H9 (cell line): ENCODE data around the gene SMARCC2. TPM values are rescaled to one million over a fixed set of nuclear protein-coding genes. Genes with fewer than 3 reads are reported as not detected.

ENCODE experiments used
- DNase-seq: peaks from one replicate; pipeline ENCODE4 v3.0.0-alpha.2; 2017
- H2AFZ ChIP-seq: one replicate; pipeline ENCODE4 v1.6.1; 2013; ENCODE audit warnings: mild to moderate bottlenecking, low read length, control low read depth, moderate library complexity
- H2AK5ac ChIP-seq: 2 replicates; pipeline ENCODE4 v1.6.1; 2013; ENCODE audit warnings: low read length, control low read depth, mixed read lengths; ENCODE audit not compliant: insufficient read length
- H2BK120ac ChIP-seq: one replicate; pipeline ENCODE4 v1.6.1; 2013; ENCODE audit warnings: low read depth, mild to moderate bottlenecking, low read length, control low read depth, inconsistent platforms; ENCODE audit not compliant: poor library complexity, severe bottlenecking
- H2BK12ac ChIP-seq: 2 replicates; pipeline ENCODE4 v1.6.1; 2013; ENCODE audit warnings: low read length, control low read depth, mixed read lengths, low read depth; ENCODE audit not compliant: insufficient read length
- H2BK15ac ChIP-seq: 2 replicates; pipeline ENCODE4 v1.6.1; 2013; ENCODE audit warnings: low read depth, low read length, control low read depth
- H2BK20ac ChIP-seq: one replicate; pipeline ENCODE4 v1.6.1; 2013; ENCODE audit warnings: low read depth, mild to moderate bottlenecking, low read length, control low read depth, inconsistent platforms; ENCODE audit not compliant: poor library complexity, severe bottlenecking
- H2BK5ac ChIP-seq: 2 replicates; pipeline ENCODE4 v1.6.1; 2013; ENCODE audit warnings: low read length, control low read depth, mixed read lengths; ENCODE audit not compliant: insufficient read length
- H3K14ac ChIP-seq: 2 replicates; pipeline ENCODE4 v1.6.1; 2013; ENCODE audit warnings: low read length, control low read depth; ENCODE audit not compliant: insufficient read depth
- H3K18ac ChIP-seq: 2 replicates; pipeline ENCODE4 v1.6.1; 2013; ENCODE audit warnings: low read depth, mild to moderate bottlenecking, mixed read lengths, low read length, control low read depth; ENCODE audit not compliant: insufficient read length
- H3K23ac ChIP-seq: 2 replicates; pipeline ENCODE4 v1.6.1; 2013; ENCODE audit warnings: low read length, control low read depth, mixed read lengths, low read depth; ENCODE audit not compliant: insufficient read length
- H3K23me2 ChIP-seq: 2 replicates; pipeline ENCODE4 v1.6.1; 2013; ENCODE audit warnings: low read depth, mild to moderate bottlenecking, mixed read lengths, low read length, control low read depth; ENCODE audit not compliant: insufficient read length, poor library complexity, severe bottlenecking
- H3K27ac ChIP-seq: 2 replicates; pipeline ENCODE4 v1.5.1; 2013; ENCODE audit warnings: low read length, control low read depth, mixed read lengths, low read depth; ENCODE audit not compliant: insufficient read length
- H3K27me3 ChIP-seq: 2 replicates; pipeline ENCODE4 v1.6.1; 2013; ENCODE audit warnings: low read length, control low read depth, inconsistent platforms; ENCODE audit not compliant: insufficient read depth
- H3K4ac ChIP-seq: 2 replicates; pipeline ENCODE4 v1.6.1; 2013; ENCODE audit warnings: low read depth, mild to moderate bottlenecking, control low read depth, inconsistent platforms, low read length, moderate library complexity
- H3K4me1 ChIP-seq: 2 replicates; pipeline ENCODE4 v1.6.1; 2013; ENCODE audit warnings: low read length, control low read depth, inconsistent platforms; ENCODE audit not compliant: insufficient read depth
- H3K4me2 ChIP-seq: 2 replicates; pipeline ENCODE4 v1.6.1; 2013; ENCODE audit warnings: low read length, control low read depth, mixed read lengths; ENCODE audit not compliant: insufficient read length, insufficient read depth
- H3K56ac ChIP-seq: 2 replicates; pipeline ENCODE4 v1.6.1; 2013; ENCODE audit warnings: low read depth, mild to moderate bottlenecking, mixed read lengths, low read length, control low read depth; ENCODE audit not compliant: insufficient read length
- H3K79me1 ChIP-seq: 2 replicates; pipeline ENCODE4 v1.6.1; 2013; ENCODE audit warnings: low read depth, mild to moderate bottlenecking, moderate library complexity, low read length, control low read depth, inconsistent platforms; ENCODE audit not compliant: insufficient read depth, poor library complexity, severe bottlenecking
- H3K79me2 ChIP-seq: 2 replicates; pipeline ENCODE4 v1.6.1; 2013; ENCODE audit warnings: low read length, control low read depth, inconsistent platforms; ENCODE audit not compliant: insufficient read depth
- H3K9ac ChIP-seq: 2 replicates; pipeline ENCODE4 v1.6.1; 2013; ENCODE audit warnings: low read length, control low read depth, mixed read lengths; ENCODE audit not compliant: insufficient read length; ENCODE audit errors: extremely low read depth
- H3K9me3 ChIP-seq: one replicate; pipeline ENCODE4 v1.6.1; 2013; ENCODE audit warnings: low read depth, low read length, inconsistent platforms; ENCODE audit not compliant: control insufficient read depth
- H3T11ph ChIP-seq: one replicate; pipeline ENCODE4 v1.6.1; 2013; ENCODE audit warnings: mild to moderate bottlenecking, low read length, control low read depth, inconsistent platforms
- H4K20me1 ChIP-seq: one replicate; pipeline ENCODE4 v1.6.1; 2013; ENCODE audit not compliant: control insufficient read depth, insufficient read length, insufficient read depth
- H4K5ac ChIP-seq: 2 replicates; pipeline ENCODE4 v1.6.1; 2013; ENCODE audit warnings: low read depth, mild to moderate bottlenecking, mixed read lengths, low read length, control low read depth; ENCODE audit not compliant: insufficient read length
- H4K8ac ChIP-seq: replicated peaks from 2 replicates; pipeline ENCODE4 v1.6.1; 2013; ENCODE audit warnings: low read length, control low read depth, mixed read lengths, low read depth; ENCODE audit not compliant: insufficient read length
- H4K91ac ChIP-seq: 2 replicates; pipeline ENCODE4 v1.6.1; 2013; ENCODE audit warnings: low read depth, mild to moderate bottlenecking, moderate library complexity, mixed read lengths, low read length, control low read depth; ENCODE audit not compliant: insufficient read length
- H3K27ac Mint-ChIP-seq, 3 experiments: 2 replicates in 2 of 3; 3 replicates in 1 of 3; pipeline ENCODE4 v1.8.0; 2020 to 2021; ENCODE audit warnings: mixed read lengths in 3 of 3, mild to moderate bottlenecking in 1 of 3, moderate library complexity in 1 of 3
- H3K27me3 Mint-ChIP-seq: 2 replicates; pipeline ENCODE4 v1.8.0; 2021; ENCODE audit warnings: low read depth, mild to moderate bottlenecking, moderate library complexity, mixed read lengths
- H3K36me3 Mint-ChIP-seq, 3 experiments: 2 replicates in 2 of 3; 3 replicates in 1 of 3; pipeline ENCODE4 v1.8.0; 2020 to 2021; ENCODE audit warnings: low read depth in 3 of 3, mixed read lengths in 3 of 3; ENCODE audit not compliant: insufficient read depth in 1 of 3
- H3K4me1 Mint-ChIP-seq, 2 experiments: 2 replicates each; pipeline ENCODE4 v1.8.0; 2020; ENCODE audit warnings: mixed read lengths in 2 of 2
- H3K4me3 Mint-ChIP-seq, 2 experiments: 2 replicates in 1 of 2; 3 replicates in 1 of 2; pipeline ENCODE4 v1.8.0; 2020 to 2021; ENCODE audit warnings: mild to moderate bottlenecking in 2 of 2, mixed read lengths in 2 of 2, moderate library complexity in 1 of 2
- H3K9me3 Mint-ChIP-seq, 2 experiments: 2 replicates in 1 of 2; 3 replicates in 1 of 2; pipeline ENCODE4 v1.8.0; 2020; ENCODE audit warnings: mild to moderate bottlenecking in 2 of 2, mixed read lengths in 2 of 2, moderate library complexity in 1 of 2
- WGBS: extraction: QIAGEN DNeasy Blood & Tissue Kit; methylation state at CpG from one replicate; pipeline ENCODE4 v1.1.7; 2013; ENCODE audit warnings: missing lambda C conversion rate, low lambda C conversion rate, mixed read lengths; ENCODE audit not compliant: insufficient read length; ENCODE audit errors: extremely low coverage; 5-methylcytosine and 5-hydroxymethylcytosine counted together
- total RNA-seq: library from RNA; stranded (reverse); gene quantifications from 2 replicates; pipeline ENCODE4 v1.2.1, GENCODE V29; 2021
- TF ChIP-seq, protein P1 (sequence below): fragments of 200-600 bp; sonication (generic); conservative IDR thresholded peaks from 3 replicates; pipeline ENCODE4 v1.8.0; 2021; ENCODE audit warnings: antibody characterized with exemption, mild to moderate bottlenecking

SMARCC2 gene
- total RNA-seq, 1 experiment from 2014 or later = 86.9 TPM

DNA sequence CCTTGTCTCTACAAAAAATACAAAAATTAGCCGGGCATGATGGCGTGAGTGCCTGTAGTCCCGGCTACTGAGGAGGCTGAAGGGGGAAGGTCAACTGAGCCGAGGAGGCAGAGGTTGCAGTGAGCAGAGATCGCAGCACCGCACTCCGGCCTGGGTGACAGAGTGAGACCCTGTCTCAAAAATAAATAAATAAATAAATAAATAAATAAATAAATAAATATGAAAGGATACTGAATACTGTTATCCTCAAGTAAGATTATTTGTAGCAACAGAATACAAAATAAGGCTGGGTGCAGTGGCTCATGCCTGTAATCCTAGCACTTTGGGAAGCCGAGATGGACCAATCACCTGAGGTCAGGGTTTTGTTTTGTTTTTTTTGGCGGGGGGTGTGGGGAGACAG, 30.6 kb upstream of the SMARCC2 start:
- Mint-ChIP-seq H3K27ac (0 out of 7 replicates have a peak overlapping the region, but pooled peaks of 1 of the 3 experiments have one; percentile 66), H3K36me3 (peaks cover 20 to 31% (median 27%) of the 10 kb centered on the region in 3 experiments), H3K27me3 (no peaks in the 10 kb centered on the region; the same call in 1 of the 2 replicates), H3K9me3 (no peaks in the 10 kb centered on the region; a peak in 1 of 5 replicates), H3K4me3 (peak overlapping the region; percentile 38 to 70; a peak in 4 of 5 replicates), H3K4me1 (peaks cover 24 to 31% of the 10 kb centered on the region in 2 experiments)
- H2AK5ac ChIP-seq = no peak overlapping the region
- H2BK20ac ChIP-seq = no peak overlapping the region
- no peak overlapping the region for H3K23ac ChIP-seq
- no peak overlapping the region for H3K56ac ChIP-seq
- H2AFZ ChIP-seq = no peak overlapping the region
- no peak overlapping the region for H4K5ac ChIP-seq
- no peak overlapping the region for H3K4me2 ChIP-seq
- no peak overlapping the region for H3K27ac ChIP-seq
- H2BK15ac ChIP-seq = no peak overlapping the region
- no peaks in the 10 kb centered on the region for H3K9me3 ChIP-seq
- no peaks in the 10 kb centered on the region for H3K27me3 ChIP-seq
- H2BK120ac ChIP-seq = no peak overlapping the region
- no peaks in the 10 kb centered on the region for H3K79me1 ChIP-seq
- TF ChIP-seq, protein P1, sequence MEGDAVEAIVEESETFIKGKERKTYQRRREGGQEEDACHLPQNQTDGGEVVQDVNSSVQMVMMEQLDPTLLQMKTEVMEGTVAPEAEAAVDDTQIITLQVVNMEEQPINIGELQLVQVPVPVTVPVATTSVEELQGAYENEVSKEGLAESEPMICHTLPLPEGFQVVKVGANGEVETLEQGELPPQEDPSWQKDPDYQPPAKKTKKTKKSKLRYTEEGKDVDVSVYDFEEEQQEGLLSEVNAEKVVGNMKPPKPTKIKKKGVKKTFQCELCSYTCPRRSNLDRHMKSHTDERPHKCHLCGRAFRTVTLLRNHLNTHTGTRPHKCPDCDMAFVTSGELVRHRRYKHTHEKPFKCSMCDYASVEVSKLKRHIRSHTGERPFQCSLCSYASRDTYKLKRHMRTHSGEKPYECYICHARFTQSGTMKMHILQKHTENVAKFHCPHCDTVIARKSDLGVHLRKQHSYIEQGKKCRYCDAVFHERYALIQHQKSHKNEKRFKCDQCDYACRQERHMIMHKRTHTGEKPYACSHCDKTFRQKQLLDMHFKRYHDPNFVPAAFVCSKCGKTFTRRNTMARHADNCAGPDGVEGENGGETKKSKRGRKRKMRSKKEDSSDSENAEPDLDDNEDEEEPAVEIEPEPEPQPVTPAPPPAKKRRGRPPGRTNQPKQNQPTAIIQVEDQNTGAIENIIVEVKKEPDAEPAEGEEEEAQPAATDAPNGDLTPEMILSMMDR = no peak
- no peak overlapping the region for H2BK12ac ChIP-seq
- no peak for DNase-seq
- H3K18ac ChIP-seq = no peak overlapping the region
- H3T11ph ChIP-seq = no peak overlapping the region
- H3K9ac ChIP-seq = no peak overlapping the region
- H3K23me2 ChIP-seq = peaks cover 24% of the 10 kb centered on the region
- H3K4me1 ChIP-seq = peaks cover 2% of the 10 kb centered on the region; the same call in 1 of the 2 replicates
- H4K91ac ChIP-seq = no peak overlapping the region
- H3K4ac ChIP-seq = no peak overlapping the region
- no peak overlapping the region for H3K14ac ChIP-seq
- no CpG with 5 or more reads among the region's 9 CpGs for WGBS
- H3K79me2 ChIP-seq = no peaks in the 10 kb centered on the region; the same call in 1 of the 2 replicates
- no peak overlapping the region for H2BK5ac ChIP-seq
- H4K20me1 ChIP-seq = no peaks in the 10 kb centered on the region
- H4K8ac ChIP-seq = no peak overlapping the region
